ENCODE results near the gene KDF1.

DNA sequence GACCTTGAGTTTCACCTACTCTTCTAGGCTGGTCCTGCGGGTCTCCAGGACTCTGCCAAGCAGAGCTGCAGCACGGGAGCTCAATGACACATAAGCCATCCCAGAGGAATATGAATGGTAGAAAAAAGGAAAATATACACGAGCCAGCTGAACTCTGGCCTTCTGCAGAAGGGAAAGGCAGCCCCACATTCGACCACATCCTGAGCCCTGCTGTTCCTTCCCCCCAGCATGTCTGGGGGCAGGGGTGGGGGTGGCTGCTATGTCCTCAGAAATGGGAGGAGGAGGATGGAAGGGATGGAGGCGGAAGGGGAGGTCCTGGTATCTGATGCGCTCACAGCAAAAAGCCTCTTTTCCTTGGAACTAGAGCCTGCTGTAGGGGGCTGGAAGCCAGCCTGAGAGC lies 12.1 kb upstream of the KDF1 start:
- TF ChIP-seq, protein P1, sequence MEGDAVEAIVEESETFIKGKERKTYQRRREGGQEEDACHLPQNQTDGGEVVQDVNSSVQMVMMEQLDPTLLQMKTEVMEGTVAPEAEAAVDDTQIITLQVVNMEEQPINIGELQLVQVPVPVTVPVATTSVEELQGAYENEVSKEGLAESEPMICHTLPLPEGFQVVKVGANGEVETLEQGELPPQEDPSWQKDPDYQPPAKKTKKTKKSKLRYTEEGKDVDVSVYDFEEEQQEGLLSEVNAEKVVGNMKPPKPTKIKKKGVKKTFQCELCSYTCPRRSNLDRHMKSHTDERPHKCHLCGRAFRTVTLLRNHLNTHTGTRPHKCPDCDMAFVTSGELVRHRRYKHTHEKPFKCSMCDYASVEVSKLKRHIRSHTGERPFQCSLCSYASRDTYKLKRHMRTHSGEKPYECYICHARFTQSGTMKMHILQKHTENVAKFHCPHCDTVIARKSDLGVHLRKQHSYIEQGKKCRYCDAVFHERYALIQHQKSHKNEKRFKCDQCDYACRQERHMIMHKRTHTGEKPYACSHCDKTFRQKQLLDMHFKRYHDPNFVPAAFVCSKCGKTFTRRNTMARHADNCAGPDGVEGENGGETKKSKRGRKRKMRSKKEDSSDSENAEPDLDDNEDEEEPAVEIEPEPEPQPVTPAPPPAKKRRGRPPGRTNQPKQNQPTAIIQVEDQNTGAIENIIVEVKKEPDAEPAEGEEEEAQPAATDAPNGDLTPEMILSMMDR (conservative IDR thresholded peaks at IDR 0.05) = no peak
- TF ChIP-seq ZFX (IDR thresholded peaks at IDR 0.05) = no peak
